ACC112 (cell line): Measurements from ENCODE around the gene FAM200C.

Experiments used
- H2AFZ ChIP-seq: fragments of 200-600 bp; sonication (generic); one replicate; pipeline ENCODE4 v1.6.0; 2017; ENCODE audit warnings: antibody characterized with exemption, low read length; ENCODE audit not compliant: unreplicated experiment
- H3K27ac ChIP-seq: fragments of 200-600 bp; sonication (generic); 2 replicates; pipeline ENCODE4 v1.5.1; 2014; ENCODE audit warnings: low read depth, mild to moderate bottlenecking, antibody characterized with exemption, low read length, moderate library complexity
- H3K27me3 ChIP-seq: fragments of 200-600 bp; sonication (generic); 2 replicates; pipeline ENCODE4 v1.6.1; 2014; ENCODE audit warnings: mild to moderate bottlenecking, antibody characterized with exemption, low read length, moderate library complexity, mixed read lengths; ENCODE audit not compliant: insufficient read depth
- H3K36me3 ChIP-seq: fragments of 200-600 bp; sonication (generic); 2 replicates; pipeline ENCODE4 v1.6.1; 2016; ENCODE audit warnings: mild to moderate bottlenecking, antibody characterized with exemption, low read length, moderate library complexity, mixed read lengths; ENCODE audit not compliant: insufficient read depth
- H3K4me1 ChIP-seq: fragments of 200-600 bp; sonication (generic); one replicate; pipeline ENCODE4 v1.6.1; 2016; ENCODE audit warnings: low read length, mixed read lengths; ENCODE audit not compliant: insufficient read depth, unreplicated experiment, control insufficient read depth
- H3K4me3 ChIP-seq: fragments of 200-600 bp; sonication (generic); 2 replicates; pipeline ENCODE4 v1.5.1; 2014; ENCODE audit warnings: mild to moderate bottlenecking, low read depth, low read length
- H3K79me2 ChIP-seq: fragments of 200-600 bp; sonication (generic); one replicate; pipeline ENCODE4 v1.6.0; 2016; ENCODE audit warnings: low read length; ENCODE audit not compliant: control insufficient read depth, unreplicated experiment, insufficient read depth

Gene FAM200C

DNA sequence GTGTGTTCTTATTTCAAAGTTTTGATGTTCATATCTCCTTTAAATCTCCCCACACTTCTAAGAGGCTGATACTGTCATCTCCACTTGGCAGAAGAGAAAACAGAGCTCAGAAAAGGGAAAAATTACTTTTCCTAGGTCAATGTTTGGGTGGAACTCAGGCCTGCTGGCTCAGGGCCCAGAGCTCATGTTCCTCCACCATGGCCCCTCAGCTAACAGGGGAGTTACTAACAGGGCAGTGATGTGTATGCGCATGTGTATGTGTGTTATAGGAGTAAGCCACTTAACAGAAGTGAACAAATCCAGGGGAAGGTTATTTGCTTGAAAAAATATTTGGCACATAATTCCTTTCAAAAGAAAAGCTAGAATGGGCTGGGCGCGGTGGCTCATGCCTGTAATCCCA, 32.0 kb downstream of the FAM200C start:
- Histone ChIP-seq H3K4me3 (no peak overlapping the region), H3K27ac (no peak overlapping the region), H2AFZ (no peak overlapping the region), H3K27me3 (peaks cover 30% of the 10 kb centered on the region), H3K36me3 (no peaks in the 10 kb centered on the region), H3K4me1 (no peaks in the 10 kb centered on the region), H3K79me2 (no peaks in the 10 kb centered on the region)

- Histone ChIP-seq H3K36me3 (no peaks in the 10 kb centered on the region), H3K27ac (no peak overlapping the region), H3K4me3 (no peak overlapping the region), H3K27me3 (peaks cover 24% of the 10 kb centered on the region), H3K79me2 (no peaks in the 10 kb centered on the region), H2AFZ (no peak overlapping the region), H3K4me1 (no peaks in the 10 kb centered on the region)
Measured at GRCh38 chr5:160367261-160367660, 32.6 kb downstream of the FAM200C start.

DNA sequence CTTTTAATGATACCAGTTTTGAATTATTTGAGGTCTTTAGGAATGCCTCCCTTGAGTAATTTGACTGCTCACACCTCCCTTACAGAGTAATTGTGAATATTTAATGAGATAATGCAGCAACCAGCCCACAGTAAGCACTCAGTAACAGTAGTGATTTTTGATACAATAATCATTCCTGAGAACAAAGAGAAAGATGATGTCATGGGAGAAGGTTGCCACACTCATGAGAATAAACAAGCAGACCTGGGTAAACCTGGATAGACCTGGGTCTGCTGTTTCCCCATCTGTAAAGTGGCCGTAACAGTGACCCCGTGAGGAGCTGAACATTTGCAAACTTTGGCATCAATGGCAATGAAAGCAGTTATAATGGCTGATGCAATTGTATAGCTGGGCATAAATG, 33.6 kb downstream of the FAM200C start:
- Histone ChIP-seq H3K27ac (no peak overlapping the region), H3K36me3 (no peaks in the 10 kb centered on the region), H3K79me2 (no peaks in the 10 kb centered on the region), H3K27me3 (peaks cover 13% of the 10 kb centered on the region), H3K4me1 (no peaks in the 10 kb centered on the region), H2AFZ (no peak overlapping the region), H3K4me3 (no peak overlapping the region)

DNA sequence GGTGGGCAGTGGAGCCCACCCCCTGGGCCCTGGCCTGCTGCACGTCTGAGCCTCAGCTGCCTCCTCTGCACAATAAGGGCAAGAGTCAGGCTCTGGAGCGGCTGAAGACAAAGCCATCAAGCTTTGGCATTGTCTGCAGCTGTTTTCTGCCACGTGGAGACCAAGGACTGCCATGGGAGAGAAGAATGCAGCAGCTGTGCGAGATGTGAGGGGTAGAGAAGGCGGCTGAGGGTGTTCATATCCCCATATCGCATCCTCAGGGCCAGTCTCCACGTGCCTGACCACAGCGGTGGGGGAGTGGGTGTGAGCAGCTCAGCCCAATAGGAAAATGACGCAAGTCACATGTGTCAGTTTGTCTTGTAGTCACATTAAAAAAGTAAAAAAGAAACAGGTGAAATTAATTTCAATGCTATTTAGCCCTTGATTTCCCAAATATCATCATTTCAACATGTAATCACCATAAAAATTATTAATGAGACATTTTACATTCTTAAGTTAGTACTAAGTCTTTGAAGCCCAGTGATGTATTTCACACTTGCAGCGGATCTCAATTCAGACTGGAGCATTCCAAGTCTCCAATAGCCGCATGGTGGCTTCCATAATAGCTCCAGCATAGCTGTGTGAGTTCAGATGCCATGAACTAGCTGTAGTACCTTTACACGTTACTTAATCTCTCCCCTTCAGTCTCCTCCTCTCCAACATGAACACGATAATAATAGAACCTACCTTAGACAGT, 36.0 kb downstream of the FAM200C start:
- H2AFZ ChIP-seq: no peak overlapping the region

GRCh38 chr5:160363211-160363610, 36.6 kb downstream of the FAM200C start:
- H3K27ac ChIP-seq: no peak overlapping the region
- H3K4me1 ChIP-seq: no peaks in the 10 kb centered on the region
- no peak overlapping the region for H3K4me3 ChIP-seq
- no peaks in the 10 kb centered on the region for H3K36me3 ChIP-seq
- no peaks in the 10 kb centered on the region for H3K27me3 ChIP-seq
- H3K79me2 ChIP-seq: no peaks in the 10 kb centered on the region
- no peak overlapping the region for H2AFZ ChIP-seq

More for the DNA sequence above, 36.0 kb downstream of the FAM200C start:
- H3K36me3 ChIP-seq: no peaks in the 10 kb centered on the region
- H3K4me3 ChIP-seq: no peak overlapping the region
- H3K79me2 ChIP-seq: no peaks in the 10 kb centered on the region
- H3K4me1 ChIP-seq: no peaks in the 10 kb centered on the region
- H3K27ac ChIP-seq: no peak overlapping the region
- no peaks in the 10 kb centered on the region for H3K27me3 ChIP-seq

GRCh38 chr5:160361624-160362228, 38.1 kb downstream of the FAM200C start:
- Histone ChIP-seq H2AFZ (no peak overlapping the region), H3K27me3 (no peaks in the 10 kb centered on the region), H3K27ac (no peak overlapping the region), H3K4me3 (no peak overlapping the region), H3K36me3 (no peaks in the 10 kb centered on the region), H3K79me2 (no peaks in the 10 kb centered on the region), H3K4me1 (no peaks in the 10 kb centered on the region)

DNA sequence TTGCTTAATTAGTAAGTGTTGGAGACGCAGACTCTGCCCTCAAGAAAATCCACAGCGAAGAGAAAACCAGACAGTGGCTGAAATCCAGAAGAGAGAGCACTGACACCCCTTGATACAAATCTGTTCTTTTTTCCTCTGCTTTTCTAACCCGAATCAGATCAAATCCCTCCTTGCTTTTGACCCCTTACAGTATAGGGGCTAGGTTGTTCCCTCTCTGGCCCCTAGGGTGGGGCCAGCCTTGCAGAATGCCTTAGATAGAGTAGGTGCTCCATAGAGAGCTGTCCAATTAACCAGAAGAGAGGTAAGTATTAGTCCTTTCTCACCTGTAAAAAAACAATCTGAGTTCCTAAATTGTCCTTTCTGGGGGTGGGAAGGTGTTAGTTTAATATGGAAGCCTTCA, 39.5 kb downstream of the FAM200C start:
- Histone ChIP-seq H3K27me3 (no peaks in the 10 kb centered on the region), H3K27ac (no peak overlapping the region), H3K36me3 (no peaks in the 10 kb centered on the region), H3K4me3 (no peak overlapping the region), H2AFZ (no peak overlapping the region), H3K79me2 (no peaks in the 10 kb centered on the region), H3K4me1 (no peaks in the 10 kb centered on the region)

DNA sequence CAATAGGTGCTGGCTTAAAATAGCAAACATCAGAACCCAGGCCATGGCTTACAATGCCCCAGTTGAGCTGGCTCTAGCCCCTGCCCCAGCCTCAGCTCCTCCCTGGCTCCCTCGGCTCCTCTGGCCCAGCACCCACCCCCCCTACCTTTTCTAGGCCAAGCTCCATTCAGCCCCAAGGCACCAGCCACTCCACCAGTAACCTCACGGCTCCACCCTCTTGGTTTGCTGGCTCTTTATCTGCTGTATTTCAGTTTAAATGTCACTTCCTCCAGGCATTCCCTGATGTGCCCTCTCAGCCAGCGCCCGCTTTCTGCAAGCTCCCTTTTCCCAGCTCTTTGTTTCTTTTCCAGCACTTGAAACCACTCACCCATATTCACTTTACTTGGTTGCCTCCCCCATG, 40.0 kb downstream of the FAM200C start:
- H3K27me3 ChIP-seq: no peaks in the 10 kb centered on the region
- no peak overlapping the region for H2AFZ ChIP-seq
- H3K36me3 ChIP-seq: no peaks in the 10 kb centered on the region
- no peak overlapping the region for H3K27ac ChIP-seq
- H3K4me1 ChIP-seq: no peaks in the 10 kb centered on the region
- no peak overlapping the region for H3K4me3 ChIP-seq
- no peaks in the 10 kb centered on the region for H3K79me2 ChIP-seq

GRCh38 chr5:160359242-160359641, 40.6 kb downstream of the FAM200C start:
- Histone ChIP-seq H3K27me3 (no peaks in the 10 kb centered on the region), H3K4me1 (no peaks in the 10 kb centered on the region), H3K27ac (no peak overlapping the region), H3K36me3 (no peaks in the 10 kb centered on the region), H2AFZ (no peak overlapping the region), H3K4me3 (no peak overlapping the region), H3K79me2 (no peaks in the 10 kb centered on the region)

DNA sequence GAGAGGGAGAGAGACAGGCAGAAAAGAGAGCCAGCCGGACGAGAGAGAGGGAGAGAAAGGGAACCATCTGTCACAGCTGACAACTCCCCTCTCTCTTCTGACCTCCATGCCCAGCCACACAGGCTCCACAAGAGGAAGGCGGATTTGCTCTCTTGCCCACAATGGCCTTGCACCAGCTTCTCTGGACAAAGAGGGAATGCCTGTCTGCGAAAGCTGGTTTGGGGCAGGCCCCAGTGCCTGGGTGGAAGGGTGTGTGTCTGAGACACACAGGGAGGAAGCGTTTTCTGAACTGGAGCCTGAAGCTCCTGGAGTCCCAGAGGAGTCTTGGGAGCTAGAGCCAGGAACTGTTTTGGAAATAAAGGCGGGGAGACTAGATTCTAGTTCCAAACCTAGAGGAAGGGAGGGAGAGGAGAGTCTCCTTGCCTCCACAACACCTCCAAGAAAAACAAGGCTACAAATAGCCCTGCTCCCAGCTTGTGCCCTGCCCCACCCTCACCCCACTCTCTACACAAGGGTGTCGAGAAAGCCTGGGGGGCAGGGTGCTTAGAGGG, 41.9 kb downstream of the FAM200C start:
- H3K27ac ChIP-seq: no peak overlapping the region
- H3K4me3 ChIP-seq: no peak overlapping the region
- H2AFZ ChIP-seq: no peak overlapping the region
- H3K27me3 ChIP-seq: no peaks in the 10 kb centered on the region
- no peaks in the 10 kb centered on the region for H3K4me1 ChIP-seq
- no peaks in the 10 kb centered on the region for H3K36me3 ChIP-seq
- no peaks in the 10 kb centered on the region for H3K79me2 ChIP-seq

DNA sequence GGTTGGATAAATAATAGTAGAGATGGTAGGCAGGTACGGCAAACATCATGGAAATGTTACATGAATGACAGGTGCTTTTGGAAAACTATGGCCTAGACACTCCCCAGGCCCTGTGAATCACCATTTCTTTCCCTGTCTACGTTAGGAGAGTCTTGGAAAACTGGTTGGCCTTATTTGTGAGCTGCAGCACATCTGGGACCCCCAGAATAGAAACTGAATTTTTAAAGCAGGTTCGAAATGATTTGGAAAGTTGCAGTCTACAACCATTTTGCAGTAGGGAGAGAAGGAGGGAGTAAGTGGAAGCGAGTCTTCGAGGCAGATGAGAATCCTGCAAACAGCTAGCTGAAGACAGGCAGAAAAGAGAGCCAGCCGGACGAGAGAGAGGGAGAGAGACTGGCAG, 42.5 kb downstream of the FAM200C start:
- no peaks in the 10 kb centered on the region for H3K79me2 ChIP-seq
- no peaks in the 10 kb centered on the region for H3K4me1 ChIP-seq
- H3K36me3 ChIP-seq: no peaks in the 10 kb centered on the region
- no peak overlapping the region for H2AFZ ChIP-seq
- no peak overlapping the region for H3K27ac ChIP-seq
- H3K27me3 ChIP-seq: no peaks in the 10 kb centered on the region
- no peak overlapping the region for H3K4me3 ChIP-seq
